NOMO-1 treated with DMSO at 0.1 percent for 48 hours (cell line): ENCODE results near the gene ELK1.
"Not testable (repeated sequence)": the region's sequence is repeated elsewhere in the genome, so short reads cannot be mapped to it uniquely, and the experiment has no call there.

Experiments used
- DNase-seq: peaks from one replicate; lab custom pipeline; 2025; ENCODE audit not compliant: unreplicated experiment; lab: John Stamatoyannopoulos, UW

ELK1 gene

GRCh38 chrX:47612418-47612817 lies 37.9 kb downstream of the ELK1 start:
- no peak for DNase-seq

GRCh38 chrX:47611926-47612325 lies 38.4 kb downstream of the ELK1 start:
- no peak for DNase-seq

GRCh38 chrX:47611489-47611888 lies 38.9 kb downstream of the ELK1 start:
- no peak for DNase-seq

- no peak for DNase-seq
These were observed 39.9 kb downstream of the ELK1 start for GRCh38 chrX:47610511-47610910.

- DNase-seq, result no peak
These were observed 42.1 kb downstream of the ELK1 start for GRCh38 chrX:47608130-47608810.

GRCh38 chrX:47607091-47607490 lies 43.3 kb downstream of the ELK1 start:
- no peak for DNase-seq

- DNase-seq, result no peak
These were observed 45.3 kb downstream of the ELK1 start for GRCh38 chrX:47605024-47605423.

- DNase-seq, result not testable (repeated sequence)
These were observed 47.2 kb downstream of the ELK1 start for GRCh38 chrX:47603125-47603524.

- DNase-seq, result no peak
These were observed 53.1 kb downstream of the ELK1 start for GRCh38 chrX:47597222-47597621.

- no peak for DNase-seq
These were observed 54.1 kb downstream of the ELK1 start for GRCh38 chrX:47596256-47596655.

- DNase-seq, result no peak
These were observed 54.6 kb downstream of the ELK1 start for GRCh38 chrX:47595716-47596251.

- no peak for DNase-seq
These were observed 56.8 kb downstream of the ELK1 start for GRCh38 chrX:47593522-47593921.

- no peak for DNase-seq
These were observed 59.4 kb downstream of the ELK1 start for GRCh38 chrX:47590984-47591383.

- DNase-seq, result no peak
These were observed 62.2 kb downstream of the ELK1 start for GRCh38 chrX:47587906-47588735.

GRCh38 chrX:47587091-47587891 lies 63.1 kb downstream of the ELK1 start:
- DNase-seq, result no peak

- no peak for DNase-seq
These were observed 64.1 kb downstream of the ELK1 start for GRCh38 chrX:47586043-47586787.
